Measurements from ENCODE around the gene OPHN1. TPM values are rescaled to one million over a fixed set of nuclear protein-coding genes. Genes with fewer than 3 reads are reported as not detected.
A peak's percentile ranks its signal among the peaks of the same experiment; 100 is the strongest.
"Not testable (repeated sequence)": the region's sequence is repeated elsewhere in the genome, so short reads cannot be mapped to it uniquely, and the experiment has no call there.

Gene OPHN1
- total RNA-seq, 1 experiment from 2014 or later: 6.7 TPM

DNA sequence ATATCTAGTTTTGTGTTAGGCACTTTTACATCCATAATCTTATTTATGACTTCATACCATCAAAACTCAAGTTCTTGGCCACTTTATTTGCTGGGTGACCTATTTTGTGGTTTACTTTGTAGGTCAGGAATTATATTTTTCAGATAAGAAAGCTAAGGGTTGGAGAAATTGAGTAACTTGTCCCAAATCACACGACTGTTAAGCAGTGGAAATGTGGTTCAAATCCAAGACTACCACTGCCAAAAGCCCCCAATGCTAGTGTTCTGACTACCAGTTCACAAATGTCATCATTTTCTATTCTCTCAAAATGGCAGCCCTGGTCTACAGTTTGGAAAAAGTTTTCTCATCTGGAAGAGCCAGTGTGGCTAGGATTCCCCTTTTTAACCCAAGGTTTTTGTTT lies 74.6 kb downstream of the OPHN1 start:
- H3K4me3 ChIP-seq: no peak overlapping the region
- no peaks in the 10 kb centered on the region for H3K36me3 ChIP-seq
- H3K4me1 ChIP-seq: no peaks in the 10 kb centered on the region; the same call in 1 of the 2 replicates
- H3K9me3 ChIP-seq (replicated peaks): no peaks in the 10 kb centered on the region
- no peaks in the 10 kb centered on the region for H3K27me3 ChIP-seq
- DNase-seq: no peak
- no peak overlapping the region for H3K27ac ChIP-seq

- no peaks in the 10 kb centered on the region for H3K4me1 ChIP-seq
- H3K36me3 ChIP-seq: no peaks in the 10 kb centered on the region
- no peak overlapping the region for H3K4me3 ChIP-seq
- no peak for DNase-seq
- H3K27me3 ChIP-seq: no peaks in the 10 kb centered on the region
- H3K9me3 ChIP-seq (replicated peaks): no peaks in the 10 kb centered on the region
- no peak overlapping the region for H3K27ac ChIP-seq
Measured at GRCh38 chrX:68355629-68355920, 77.7 kb downstream of the OPHN1 start.

GRCh38 chrX:68354879-68355628 lies 78.2 kb downstream of the OPHN1 start:
- Histone ChIP-seq H3K4me1 (no peaks in the 10 kb centered on the region), H3K9me3 (replicated peaks) (no peaks in the 10 kb centered on the region), H3K27ac (no peak overlapping the region), H3K27me3 (no peaks in the 10 kb centered on the region), H3K4me3 (no peak overlapping the region), H3K36me3 (no peaks in the 10 kb centered on the region)
- DNase-seq: no peak

DNA sequence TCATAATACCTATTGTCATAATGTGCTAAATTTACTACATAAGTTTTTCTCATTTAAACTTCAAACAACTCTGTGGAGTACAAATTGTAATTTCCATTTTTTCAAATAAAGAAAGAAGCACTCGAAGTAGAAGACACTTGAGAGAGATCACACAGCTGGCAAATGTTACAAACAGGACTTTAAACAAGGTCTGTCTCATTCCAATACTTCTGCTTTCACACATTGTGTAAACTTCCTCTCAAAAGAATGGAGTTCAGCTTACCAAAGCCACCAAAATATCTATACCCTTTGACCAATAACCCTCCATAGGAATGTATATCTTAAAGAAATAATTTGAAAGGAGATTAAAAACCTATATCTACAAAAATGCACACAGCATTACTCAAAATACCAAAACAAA lies 88.3 kb downstream of the OPHN1 start:
- Histone ChIP-seq H3K4me3 (no peak overlapping the region), H3K4me1 (no peaks in the 10 kb centered on the region), H3K27ac (no peak overlapping the region), H3K27me3 (no peaks in the 10 kb centered on the region), H3K9me3 (replicated peaks) (no peaks in the 10 kb centered on the region), H3K36me3 (no peaks in the 10 kb centered on the region)
- DNase-seq: no peak

GRCh38 chrX:68343551-68343950 lies 89.7 kb downstream of the OPHN1 start:
- H3K27me3 ChIP-seq: no peaks in the 10 kb centered on the region
- no peaks in the 10 kb centered on the region for H3K4me1 ChIP-seq
- no peaks in the 10 kb centered on the region for H3K36me3 ChIP-seq
- no peak for DNase-seq
- H3K9me3 ChIP-seq (replicated peaks): no peaks in the 10 kb centered on the region
- H3K27ac ChIP-seq: no peak overlapping the region
- H3K4me3 ChIP-seq: no peak overlapping the region

DNA sequence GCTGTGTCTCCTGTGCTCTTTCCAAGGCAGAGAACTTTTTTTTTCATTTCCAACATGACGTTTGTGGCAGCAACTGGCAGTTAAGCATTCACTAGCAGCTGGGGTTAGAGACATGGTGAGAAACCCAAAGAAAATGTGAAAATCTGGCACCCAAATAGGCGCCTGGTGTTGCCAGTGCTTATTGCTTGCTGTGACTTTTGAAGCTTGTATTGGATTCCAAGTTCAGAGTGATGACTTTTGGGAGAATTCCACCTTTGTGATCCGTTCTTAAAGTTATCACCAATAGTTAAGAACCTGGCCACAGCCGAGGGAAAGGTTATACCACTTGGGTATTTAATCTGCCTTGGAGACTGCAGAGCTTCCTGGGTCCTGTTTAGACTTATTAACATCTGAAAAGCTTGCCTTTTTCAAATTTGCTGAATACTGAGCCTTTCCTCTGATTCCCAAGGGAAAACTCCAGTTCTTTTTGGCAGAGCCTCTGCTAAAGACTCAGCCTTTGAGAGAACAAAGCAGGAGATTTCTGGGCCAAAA lies 101.0 kb downstream of the OPHN1 start:
- no peaks in the 10 kb centered on the region for H3K27me3 ChIP-seq

GRCh38 chrX:68326841-68327240 lies 106.5 kb downstream of the OPHN1 start:
- H3K4me3 ChIP-seq; H3K36me3 ChIP-seq; H3K9me3 ChIP-seq (replicated peaks); H3K27me3 ChIP-seq; H3K27ac ChIP-seq; H3K4me1 ChIP-seq; DNase-seq: not testable (repeated sequence)

More for the DNA sequence above, 101.0 kb downstream of the OPHN1 start:
- Histone ChIP-seq H3K4me3 (no peak overlapping the region), H3K9me3 (replicated peaks) (no peaks in the 10 kb centered on the region), H3K36me3 (no peaks in the 10 kb centered on the region), H3K27ac (no peak overlapping the region), H3K4me1 (no peaks in the 10 kb centered on the region)
- DNase-seq: peak in 1 of 2 experiments; percentile 17

GRCh38 chrX:68307769-68308168 lies 125.5 kb downstream of the OPHN1 start:
- no peaks in the 10 kb centered on the region for H3K9me3 ChIP-seq (replicated peaks)
- peak in 1 of 2 experiments; percentile 42 for DNase-seq
- H3K27me3 ChIP-seq: no peaks in the 10 kb centered on the region
- H3K36me3 ChIP-seq: no peaks in the 10 kb centered on the region
- no peak overlapping the region for H3K27ac ChIP-seq
- H3K4me1 ChIP-seq: peaks cover 17% of the 10 kb centered on the region
- H3K4me3 ChIP-seq: no peak overlapping the region

- no peak overlapping the region for H3K27ac ChIP-seq
- H3K36me3 ChIP-seq: no peaks in the 10 kb centered on the region
- H3K4me1 ChIP-seq: peaks cover 17% of the 10 kb centered on the region
- peak; percentile 33 to 72 for DNase-seq
- no peaks in the 10 kb centered on the region for H3K9me3 ChIP-seq (replicated peaks)
- no peaks in the 10 kb centered on the region for H3K27me3 ChIP-seq
- H3K4me3 ChIP-seq: no peak overlapping the region
Measured at GRCh38 chrX:68304602-68305001, 128.7 kb downstream of the OPHN1 start.

DNA sequence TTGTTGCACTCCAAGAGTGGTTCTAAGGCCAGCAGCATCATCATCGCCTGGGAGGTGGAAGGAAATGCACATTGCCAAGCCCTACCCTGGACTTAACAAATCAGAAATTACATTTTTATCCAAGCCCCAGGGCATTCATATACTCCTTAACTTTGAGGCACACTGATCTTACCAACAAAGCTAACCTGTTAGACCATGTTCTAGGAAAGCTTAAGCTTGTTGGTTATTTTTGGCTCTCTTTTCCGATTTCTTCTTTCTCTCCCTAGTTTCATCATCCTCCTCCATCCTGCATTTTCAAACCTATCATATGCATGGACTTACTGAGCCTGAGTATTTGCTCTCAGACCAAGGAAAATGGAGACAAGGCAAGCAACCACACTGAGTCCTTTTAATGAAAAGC lies 133.4 kb downstream of the OPHN1 start:
- no peak overlapping the region for H3K4me3 ChIP-seq
- DNase-seq: no peak
- peaks cover 9% of the 10 kb centered on the region for H3K4me1 ChIP-seq
- H3K27me3 ChIP-seq: no peaks in the 10 kb centered on the region
- H3K27ac ChIP-seq: no peak overlapping the region
- no peaks in the 10 kb centered on the region for H3K36me3 ChIP-seq
- H3K9me3 ChIP-seq (replicated peaks): no peaks in the 10 kb centered on the region

- no peaks in the 10 kb centered on the region for H3K4me1 ChIP-seq
- no peaks in the 10 kb centered on the region for H3K9me3 ChIP-seq (replicated peaks)
- H3K4me3 ChIP-seq: no peak overlapping the region
- DNase-seq: peak; percentile 3 to 24
- no peaks in the 10 kb centered on the region for H3K27me3 ChIP-seq
- no peak overlapping the region for H3K27ac ChIP-seq
- H3K36me3 ChIP-seq: no peaks in the 10 kb centered on the region
Measured at GRCh38 chrX:68292471-68292870, 140.8 kb downstream of the OPHN1 start.

- H3K27me3 ChIP-seq: no peaks in the 10 kb centered on the region
- no peak for DNase-seq
- H3K4me3 ChIP-seq: no peak overlapping the region
- H3K9me3 ChIP-seq (replicated peaks): no peaks in the 10 kb centered on the region
- no peaks in the 10 kb centered on the region for H3K36me3 ChIP-seq
- H3K27ac ChIP-seq: no peak overlapping the region
- no peaks in the 10 kb centered on the region for H3K4me1 ChIP-seq
Measured at GRCh38 chrX:68288127-68288526, 145.2 kb downstream of the OPHN1 start.

DNA sequence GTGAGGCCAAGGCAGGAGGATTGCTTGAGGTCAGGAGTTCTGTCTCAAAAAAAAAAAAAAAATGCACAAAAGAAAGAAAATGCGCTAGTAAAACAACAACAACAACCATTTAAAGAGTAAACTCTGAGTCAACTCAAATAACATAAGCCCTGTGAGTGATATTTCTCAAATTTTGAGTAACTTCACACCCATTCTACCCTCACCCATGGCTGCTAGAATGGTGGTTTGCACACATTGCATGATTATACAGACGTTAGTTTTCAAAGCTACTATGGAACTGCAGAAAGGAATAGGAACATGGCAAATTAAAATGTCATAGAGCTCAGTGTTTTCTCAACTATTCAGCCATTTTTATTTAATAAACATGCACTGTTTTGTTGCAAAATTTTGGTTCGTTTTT lies 145.9 kb downstream of the OPHN1 start:
- Histone ChIP-seq H3K27me3 (no peaks in the 10 kb centered on the region), H3K4me1 (no peaks in the 10 kb centered on the region), H3K9me3 (replicated peaks) (no peaks in the 10 kb centered on the region), H3K4me3 (no peak overlapping the region), H3K27ac (no peak overlapping the region), H3K36me3 (no peaks in the 10 kb centered on the region)
- no peak for DNase-seq

- Histone ChIP-seq H3K4me1 (no peaks in the 10 kb centered on the region), H3K9me3 (replicated peaks) (no peaks in the 10 kb centered on the region), H3K4me3 (no peak overlapping the region), H3K27me3 (no peaks in the 10 kb centered on the region), H3K36me3 (no peaks in the 10 kb centered on the region), H3K27ac (no peak overlapping the region)
- DNase-seq: no peak
Measured at GRCh38 chrX:68286980-68287379, 146.3 kb downstream of the OPHN1 start.

- H3K27me3 ChIP-seq: no peaks in the 10 kb centered on the region
- no peak overlapping the region for H3K4me3 ChIP-seq
- H3K4me1 ChIP-seq: no peaks in the 10 kb centered on the region
- H3K27ac ChIP-seq: no peak overlapping the region
- no peaks in the 10 kb centered on the region for H3K36me3 ChIP-seq
- no peaks in the 10 kb centered on the region for H3K9me3 ChIP-seq (replicated peaks)
- no peak for DNase-seq
Measured at GRCh38 chrX:68286076-68286475, 147.2 kb downstream of the OPHN1 start.

DNA sequence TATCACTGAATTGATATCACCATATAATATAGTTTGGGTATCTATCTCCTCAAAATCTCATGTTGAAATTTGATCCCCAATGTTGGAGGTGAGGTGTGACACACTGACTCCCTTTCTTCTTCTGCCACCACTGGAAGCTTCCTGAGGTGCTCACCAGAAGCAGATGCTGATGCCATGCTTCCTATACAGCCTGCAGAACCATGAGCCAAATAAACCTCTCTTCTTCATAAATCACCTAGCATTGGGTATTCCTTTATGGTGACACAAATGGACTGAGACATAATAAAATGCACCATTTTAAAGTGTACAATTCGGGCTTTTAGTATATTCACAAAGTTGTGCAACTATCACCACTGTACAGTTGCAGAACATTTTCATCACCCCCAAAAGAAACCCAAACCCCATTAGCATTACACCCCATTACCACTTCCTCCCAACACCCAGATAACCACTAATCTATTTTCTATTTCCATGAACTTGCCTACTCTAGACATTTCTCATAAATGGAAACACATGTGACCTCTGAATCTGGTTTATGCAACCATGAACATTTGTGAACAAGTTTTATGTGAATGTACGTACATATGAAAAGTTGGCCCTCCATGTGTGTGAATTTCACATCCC lies 148.9 kb downstream of the OPHN1 start:
- Histone ChIP-seq H3K36me3 (no peaks in the 10 kb centered on the region), H3K27me3 (no peaks in the 10 kb centered on the region), H3K27ac (no peak overlapping the region), H3K4me1 (no peaks in the 10 kb centered on the region), H3K9me3 (replicated peaks) (no peaks in the 10 kb centered on the region), H3K4me3 (no peak overlapping the region)
- no peak for DNase-seq

Measured in SJCRH30 (cell line).